ENCODE measurements around the gene HGFAC.

Gene HGFAC

GRCh38 chr4:3445111-3445820, 3.5 kb downstream of the HGFAC start:
- TF ChIP-seq CTCF (IDR thresholded peaks at IDR 0.05; ENCODE audit: low read depth, low read length), result no peak

GRCh38 chr4:3445829-3446545, 4.2 kb downstream of the HGFAC start:
- H3K9me3 ChIP-seq, result no peaks in the 10 kb centered on the region
- TF ChIP-seq CTCF (IDR thresholded peaks at IDR 0.05; ENCODE audit: low read depth, low read length), result no peak
- no peaks in the 10 kb centered on the region for H3K4me1 ChIP-seq
- no peaks in the 10 kb centered on the region for H3K27me3 ChIP-seq
- H3K36me3 ChIP-seq, result no peaks in the 10 kb centered on the region
- DNase-seq, result no peak
- H3K4me3 ChIP-seq (ENCODE audit: low read depth, low read length), result no peak overlapping the region

More at GRCh38 chr4:3445111-3445820, 3.5 kb downstream of the HGFAC start:
- no peak for DNase-seq
- H3K9me3 ChIP-seq, result no peaks in the 10 kb centered on the region
- H3K4me1 ChIP-seq, result no peaks in the 10 kb centered on the region
- H3K27me3 ChIP-seq, result no peaks in the 10 kb centered on the region
- H3K36me3 ChIP-seq, result no peaks in the 10 kb centered on the region
- H3K4me3 ChIP-seq (ENCODE audit: low read depth, low read length), result no peak overlapping the region

GRCh38 chr4:3446631-3447320, 5.0 kb downstream of the HGFAC start:
- TF ChIP-seq CTCF (IDR thresholded peaks at IDR 0.05; ENCODE audit: low read depth, low read length), result no peak
- DNase-seq, result no peak
- H3K4me3 ChIP-seq (ENCODE audit: low read depth, low read length), result no peak overlapping the region
- no peaks in the 10 kb centered on the region for H3K36me3 ChIP-seq
- H3K9me3 ChIP-seq, result no peaks in the 10 kb centered on the region
- no peaks in the 10 kb centered on the region for H3K27me3 ChIP-seq
- no peaks in the 10 kb centered on the region for H3K4me1 ChIP-seq

- no peak for TF ChIP-seq CTCF (IDR thresholded peaks at IDR 0.05; ENCODE audit: low read depth, low read length)
- Histone ChIP-seq H3K27me3 (no peaks in the 10 kb centered on the region), H3K36me3 (no peaks in the 10 kb centered on the region)
Measured at GRCh38 chr4:3447431-3448395, 5.9 kb downstream of the HGFAC start.

GRCh38 chr4:3449047-3449573, 7.3 kb downstream of the HGFAC start:
- no peaks in the 10 kb centered on the region for H3K9me3 ChIP-seq
- DNase-seq, result no peak
- H3K4me1 ChIP-seq, result no peaks in the 10 kb centered on the region
- no peaks in the 10 kb centered on the region for H3K36me3 ChIP-seq
- H3K4me3 ChIP-seq (ENCODE audit: low read depth, low read length), result no peak overlapping the region
- H3K27me3 ChIP-seq, result no peaks in the 10 kb centered on the region
- no peak for TF ChIP-seq CTCF (IDR thresholded peaks at IDR 0.05; ENCODE audit: low read depth, low read length)

More at GRCh38 chr4:3447431-3448395, 5.9 kb downstream of the HGFAC start:
- Histone ChIP-seq H3K9me3 (no peaks in the 10 kb centered on the region), H3K4me1 (no peaks in the 10 kb centered on the region), H3K4me3 (ENCODE audit: low read depth, low read length) (no peak overlapping the region)
- DNase-seq, result no peak

Measured in BE2C (cell line).